GM23248 (cell line): Measurements from ENCODE around the gene PAOX. TPM values are rescaled to one million over a fixed set of nuclear protein-coding genes. Genes with fewer than 3 reads are reported as not detected.
"Not testable (repeated sequence)": the region's sequence is repeated elsewhere in the genome, so short reads cannot be mapped to it uniquely, and the experiment has no call there.

Experiments
- DNase-seq: peaks from one replicate; pipeline ENCODE4 v3.0.0-alpha.2; 2015
- H2AFZ ChIP-seq: fragments of 200-600 bp; sonication (generic); 2 replicates; pipeline ENCODE4 v1.6.1; 2016; ENCODE audit warnings: antibody characterized with exemption
- H3F3A ChIP-seq: fragments of 200-600 bp; sonication (generic); 2 replicates; pipeline ENCODE4 v1.6.1; 2016; ENCODE audit warnings: mild to moderate bottlenecking, antibody characterized with exemption, mixed run types; ENCODE audit not compliant: insufficient read depth
- H3K27ac ChIP-seq: fragments of 200-600 bp; sonication (generic); 2 replicates; pipeline ENCODE4 v1.5.1; 2016; ENCODE audit warnings: mild to moderate bottlenecking
- H3K27me3 ChIP-seq: fragments of 200-600 bp; sonication (generic); replicated peaks from 2 replicates; pipeline ENCODE4 v1.6.1; 2016; ENCODE audit warnings: mild to moderate bottlenecking; ENCODE audit not compliant: insufficient read depth
- H3K36me3 ChIP-seq: fragments of 200-600 bp; sonication (generic); 2 replicates; pipeline ENCODE4 v1.6.1; 2016; ENCODE audit warnings: low read depth, mild to moderate bottlenecking
- H3K4me1 ChIP-seq: fragments of 200-600 bp; sonication (generic); 2 replicates; pipeline ENCODE4 v1.6.1; 2016; ENCODE audit warnings: mild to moderate bottlenecking; ENCODE audit not compliant: insufficient read depth
- H3K4me2 ChIP-seq: fragments of 200-600 bp; sonication (generic); one replicate; pipeline ENCODE4 v1.6.1; 2016; ENCODE audit warnings: mild to moderate bottlenecking; ENCODE audit not compliant: unreplicated experiment
- H3K4me3 ChIP-seq: fragments of 200-600 bp; sonication (generic); 2 replicates; pipeline ENCODE4 v1.5.1; 2016; ENCODE audit warnings: mild to moderate bottlenecking
- H3K79me2 ChIP-seq: fragments of 200-600 bp; sonication (generic); 2 replicates; pipeline ENCODE4 v1.6.1; 2016; ENCODE audit warnings: mild to moderate bottlenecking; ENCODE audit not compliant: insufficient read depth
- H3K9ac ChIP-seq: fragments of 200-600 bp; sonication (generic); 2 replicates; pipeline ENCODE4 v1.6.1; 2016; ENCODE audit warnings: mild to moderate bottlenecking
- H3K9me2 ChIP-seq: fragments of 200-600 bp; sonication (generic); 2 replicates; pipeline ENCODE4 v1.6.1; 2016; ENCODE audit warnings: mixed run types, mild to moderate bottlenecking, moderate library complexity; ENCODE audit not compliant: insufficient read depth
- H3K9me3 ChIP-seq: fragments of 200-600 bp; sonication (generic); one replicate; pipeline ENCODE4 v1.6.1; 2017; ENCODE audit warnings: low read depth
- H4K20me1 ChIP-seq: fragments of 200-600 bp; sonication (generic); 2 replicates; pipeline ENCODE4 v1.6.0; 2016; ENCODE audit not compliant: insufficient read depth
- EZH2 ChIP-seq: fragments of 200-600 bp; sonication (generic); IDR thresholded peaks from 2 replicates; pipeline ENCODE4 v1.6.1; 2018; ENCODE audit warnings: antibody characterized with exemption, mild to moderate bottlenecking; ENCODE audit not compliant: insufficient read depth, poor library complexity, severe bottlenecking
- EZH2phosphoT487 ChIP-seq: fragments of 200-600 bp; sonication (generic); IDR thresholded peaks from 2 replicates; pipeline ENCODE4 v1.6.1; 2018; ENCODE audit warnings: antibody characterized with exemption, moderate library complexity, mild to moderate bottlenecking, low read depth; ENCODE audit not compliant: insufficient read depth
- WGBS, 2 experiments: methylation state at CpG; one replicate each; pipeline ENCODE4 v1.1.6; 2015 to 2017; ENCODE audit warnings: low lambda C conversion rate in 2 of 2, low coverage in 1 of 2; ENCODE audit errors: missing lambda C conversion rate in 2 of 2; 5-methylcytosine and 5-hydroxymethylcytosine counted together
- in situ Hi-C: fragments of 300-500 bp; cut with MboI; formaldehyde crosslinking; loops from 2 replicates; pipeline ENCODE4 v1.15.0; 2020
- polyA plus RNA-seq: library from polyadenylated mRNA; unstranded; fragments of >200 nt; fragmentation: Nextera tagmentation; extraction: Ambion mirVana; gene quantifications from 2 replicates; pipeline ENCODE4 v1.2.1, GENCODE V29; 2016
- total RNA-seq: library from RNA; depleted of rRNA; stranded (reverse); fragments of >200 nt; shearing (Covaris generic); gene quantifications from 2 replicates; pipeline ENCODE4 v1.2.3, GENCODE V29; 2014

The PAOX gene
- total and polyA plus RNA-seq, 2 experiments from 2014 or later, result 4.1 to 4.5 TPM

DNA sequence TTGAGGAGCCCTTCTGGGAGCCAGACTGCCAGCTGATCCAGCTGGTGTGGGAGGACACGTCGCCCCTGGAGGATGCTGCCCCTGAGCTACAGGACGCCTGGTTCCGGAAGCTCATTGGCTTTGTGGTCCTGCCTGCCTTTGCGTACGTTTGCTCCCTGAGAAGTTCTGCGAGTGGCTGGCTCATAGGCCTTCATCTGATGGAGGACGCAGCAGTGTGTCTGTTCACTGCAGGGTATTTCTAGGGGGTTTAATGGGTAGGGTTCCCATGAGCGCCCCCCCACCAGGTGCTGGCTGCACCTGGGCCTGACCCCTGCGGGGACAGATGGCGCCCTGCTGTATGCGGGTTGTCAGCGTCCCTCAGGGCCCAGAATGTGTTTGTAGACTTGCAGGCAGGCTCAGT, 5.0 kb downstream of the PAOX start:
- Histone ChIP-seq H3K4me1 (no peaks in the 10 kb centered on the region), H3K9me2 (no peaks in the 10 kb centered on the region), H3K27me3 (no peaks in the 10 kb centered on the region), H3K36me3 (no peaks in the 10 kb centered on the region; the same call in 1 of the 2 replicates), H3K79me2 (no peaks in the 10 kb centered on the region), H3K4me2 (no peak overlapping the region), H3K9me3 (no peaks in the 10 kb centered on the region), H3K27ac (no peak overlapping the region), H2AFZ (no peak overlapping the region), H3F3A (no peaks in the 10 kb centered on the region), H4K20me1 (no peaks in the 10 kb centered on the region), H3K9ac (no peak overlapping the region), H3K4me3 (no peak overlapping the region)
- 86 to 88% methylated on average over 13 of the region's 13 CpGs for WGBS, 2 experiments
- DNase-seq, result no peak
- in situ Hi-C loops, result no loop called here
- TF ChIP-seq EZH2phosphoT487 (no peak), EZH2 (no peak)

DNA sequence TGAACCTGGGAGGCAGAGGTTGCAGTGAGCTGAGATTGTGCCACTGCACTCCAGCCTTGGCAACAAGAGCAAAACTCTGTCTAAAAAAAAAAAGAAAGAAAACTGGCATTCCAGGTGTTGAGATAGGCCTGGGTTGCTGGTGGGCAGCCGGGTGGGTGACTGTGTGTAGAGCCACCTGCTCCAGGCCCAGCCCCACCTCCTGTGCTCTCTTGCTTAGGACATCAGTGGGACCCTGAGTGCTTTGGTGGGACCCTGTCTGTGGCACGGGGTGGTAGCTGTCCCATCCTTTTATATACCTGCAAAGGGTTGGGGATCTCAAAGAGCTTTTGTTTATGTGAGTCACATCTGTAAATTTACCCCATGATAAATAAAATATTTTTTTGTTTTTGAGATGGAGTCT, 6.2 kb downstream of the PAOX start:
- Histone ChIP-seq H3K4me1 (no peaks in the 10 kb centered on the region), H3K9ac (no peak overlapping the region), H3K79me2 (no peaks in the 10 kb centered on the region), H3K27me3 (no peaks in the 10 kb centered on the region), H2AFZ (no peak overlapping the region), H3K9me2 (no peaks in the 10 kb centered on the region), H4K20me1 (no peaks in the 10 kb centered on the region), H3K36me3 (no peaks in the 10 kb centered on the region; the same call in 1 of the 2 replicates), H3K9me3 (no peaks in the 10 kb centered on the region), H3K4me3 (no peak overlapping the region), H3F3A (no peaks in the 10 kb centered on the region), H3K4me2 (no peak overlapping the region), H3K27ac (no peak overlapping the region)
- 89 to 96% methylated on average over 2 of the region's 2 CpGs for WGBS, 2 experiments
- in situ Hi-C loops, result no loop called here
- no peak for TF ChIP-seq EZH2
- TF ChIP-seq EZH2phosphoT487, result no peak
- no peak for DNase-seq

DNA sequence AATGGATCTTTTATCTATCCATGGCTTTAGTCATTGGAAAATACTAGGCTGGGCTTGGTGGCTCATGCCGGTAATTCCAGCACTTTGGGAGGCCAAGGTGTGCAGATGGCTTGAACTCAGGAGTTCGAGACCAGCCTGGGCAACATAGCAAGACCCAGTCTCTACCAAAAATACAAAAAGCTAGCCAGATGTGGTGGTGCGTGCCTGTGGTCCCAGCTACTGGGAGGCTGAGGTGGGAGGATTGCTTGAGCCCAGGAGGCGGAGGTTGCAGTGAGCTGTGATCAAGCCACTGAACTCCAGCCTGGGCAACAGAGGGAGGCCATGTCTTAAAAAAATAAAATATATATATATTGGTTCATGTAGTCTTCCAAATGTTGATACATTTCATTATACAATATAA, 7.9 kb downstream of the PAOX start:
- H3K36me3 ChIP-seq, H3K27me3 ChIP-seq, H3K4me1 ChIP-seq, H3K9ac ChIP-seq, H3K79me2 ChIP-seq, H3K4me3 ChIP-seq, H3K27ac ChIP-seq, H3K4me2 ChIP-seq, in situ Hi-C loops, H2AFZ ChIP-seq, H3K9me2 ChIP-seq, DNase-seq, H4K20me1 ChIP-seq, H3F3A ChIP-seq, H3K9me3 ChIP-seq: not testable (repeated sequence)
- WGBS, 2 experiments, result 93 to 99% methylated on average over 4 of the region's 4 CpGs

DNA sequence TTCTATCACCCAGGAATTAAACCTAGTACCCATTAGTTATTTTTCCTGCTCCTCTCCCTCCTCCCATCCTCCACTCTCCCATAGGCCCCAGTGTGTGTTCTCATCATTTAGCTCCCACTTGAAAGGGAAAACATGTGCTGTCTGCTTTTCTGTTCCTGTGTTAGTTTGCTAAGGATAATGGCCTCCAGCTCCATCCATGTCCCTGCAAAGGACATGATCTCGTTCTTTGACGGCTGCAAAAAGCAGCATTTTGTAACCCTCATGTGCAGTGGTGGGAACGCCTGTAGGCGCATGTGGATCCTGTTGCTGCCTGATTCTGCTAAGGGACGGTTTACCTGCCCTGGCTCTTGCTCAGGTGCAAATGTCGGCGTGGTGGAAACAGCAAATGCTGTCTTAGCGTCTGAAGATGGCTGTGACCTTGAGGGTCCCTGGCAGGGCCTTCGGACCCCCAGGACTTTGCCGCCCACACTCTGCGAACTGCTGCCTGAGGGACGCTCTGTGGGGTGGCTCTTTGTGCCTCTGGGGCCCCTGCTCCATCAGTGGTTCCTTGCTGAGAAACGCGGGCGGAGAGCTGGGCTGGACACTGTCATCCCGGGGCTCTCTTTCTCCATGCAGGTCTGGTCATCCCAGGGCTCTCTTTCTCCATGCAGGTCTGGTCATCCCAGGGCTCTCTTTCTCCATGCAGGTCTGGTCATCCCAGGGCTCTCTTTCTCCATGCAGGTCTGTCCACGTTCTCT, 9.3 kb downstream of the PAOX start:
- no peaks in the 10 kb centered on the region for H3K36me3 ChIP-seq
- no peaks in the 10 kb centered on the region for H3K9me3 ChIP-seq
- H3K4me2 ChIP-seq, result no peak overlapping the region
- WGBS, 2 experiments, result 81 to 83% methylated on average over 17 of the region's 17 CpGs
- TF ChIP-seq EZH2 (no peak), EZH2phosphoT487 (no peak)
- no peak overlapping the region for H3K4me3 ChIP-seq
- H3K4me1 ChIP-seq, result no peaks in the 10 kb centered on the region
- H3K27ac ChIP-seq, result no peak overlapping the region
- no peak overlapping the region for H2AFZ ChIP-seq
- in situ Hi-C loops, result no loop called here
- H3K79me2 ChIP-seq, result no peaks in the 10 kb centered on the region
- no peaks in the 10 kb centered on the region for H3K9me2 ChIP-seq
- H3F3A ChIP-seq, result no peaks in the 10 kb centered on the region
- H3K9ac ChIP-seq, result no peak overlapping the region
- no peak for DNase-seq
- H3K27me3 ChIP-seq, result no peaks in the 10 kb centered on the region
- no peaks in the 10 kb centered on the region for H4K20me1 ChIP-seq
